GM18508 (cell line): ENCODE measurements around the gene C19orf67.

Source experiments
- ATAC-seq: cut with Tn5 transposase; IDR thresholded peaks from one replicate; pipeline ENCODE4 v1.9.1; 2021; ENCODE audit warnings: moderate number of reproducible peaks; ENCODE audit not compliant: insufficient read depth, unreplicated experiment

The C19orf67 gene

DNA sequence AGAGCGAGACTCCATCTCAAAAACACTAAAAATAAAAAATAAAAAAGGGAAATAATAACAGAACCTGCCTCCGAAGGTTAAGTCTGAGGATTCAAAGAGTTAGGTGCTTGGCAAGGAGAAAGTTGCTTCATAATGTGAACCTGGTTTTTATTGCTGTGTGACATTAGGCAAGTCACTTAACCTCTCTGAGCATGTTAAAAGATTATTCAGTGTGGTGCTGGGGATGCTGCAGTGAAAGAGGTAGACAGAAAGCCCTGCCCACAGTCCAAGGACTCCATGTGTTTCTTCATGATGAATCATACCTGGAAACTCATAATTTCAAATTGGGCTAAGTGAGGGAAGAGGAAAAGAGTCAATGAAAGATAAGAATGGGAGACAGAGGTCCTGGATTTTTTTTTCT, 51.6 kb downstream of the C19orf67 start:
- no peak for ATAC-seq

DNA sequence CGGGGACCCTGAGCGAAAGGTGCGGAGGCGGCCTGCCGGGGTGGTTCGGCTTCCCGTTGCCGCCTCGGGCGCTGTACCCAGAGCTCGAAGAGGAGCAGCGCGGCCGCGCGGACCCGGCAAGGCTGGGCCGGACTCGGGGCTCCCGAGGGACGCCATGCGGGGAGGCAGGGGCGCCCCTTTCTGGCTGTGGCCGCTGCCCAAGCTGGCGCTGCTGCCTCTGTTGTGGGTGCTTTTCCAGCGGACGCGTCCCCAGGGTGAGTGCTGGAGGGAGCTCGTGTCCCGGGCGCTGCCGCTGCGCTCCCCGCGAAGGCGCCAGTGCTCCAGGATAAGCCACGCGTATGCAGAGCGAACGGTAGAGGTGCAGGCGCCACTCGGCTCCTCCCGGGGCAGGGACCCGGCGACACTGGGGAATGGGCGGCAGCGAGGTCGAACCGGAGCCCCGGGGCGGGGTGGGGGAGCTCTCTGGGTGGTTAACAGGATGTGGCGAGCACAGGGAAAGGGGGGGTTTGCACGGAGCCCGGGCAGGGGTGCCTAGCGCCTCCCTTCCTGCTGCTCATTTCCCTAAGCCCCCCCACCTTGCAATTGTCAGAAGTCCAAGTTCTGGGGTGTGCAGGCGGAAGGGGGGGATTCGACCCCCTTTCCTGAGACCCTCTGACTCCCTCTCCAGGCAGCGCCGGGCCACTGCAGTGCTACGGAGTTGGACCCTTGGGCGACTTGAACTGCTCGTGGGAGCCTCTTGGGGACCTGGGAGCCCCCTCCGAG, 53.7 kb downstream of the C19orf67 start, which contains the start of gene IL27RA:
Gene IL27RA, plus strand, starts transcription at position 44 of the 762 bp plus-strand sequence. Its CDS starts 111 bp downstream, at position 155.
- no peak for ATAC-seq
